ENCODE results near the gene VENTX.
"Not testable (repeated sequence)": the region's sequence is repeated elsewhere in the genome, so short reads cannot be mapped to it uniquely, and the experiment has no call there.

Gene VENTX

DNA sequence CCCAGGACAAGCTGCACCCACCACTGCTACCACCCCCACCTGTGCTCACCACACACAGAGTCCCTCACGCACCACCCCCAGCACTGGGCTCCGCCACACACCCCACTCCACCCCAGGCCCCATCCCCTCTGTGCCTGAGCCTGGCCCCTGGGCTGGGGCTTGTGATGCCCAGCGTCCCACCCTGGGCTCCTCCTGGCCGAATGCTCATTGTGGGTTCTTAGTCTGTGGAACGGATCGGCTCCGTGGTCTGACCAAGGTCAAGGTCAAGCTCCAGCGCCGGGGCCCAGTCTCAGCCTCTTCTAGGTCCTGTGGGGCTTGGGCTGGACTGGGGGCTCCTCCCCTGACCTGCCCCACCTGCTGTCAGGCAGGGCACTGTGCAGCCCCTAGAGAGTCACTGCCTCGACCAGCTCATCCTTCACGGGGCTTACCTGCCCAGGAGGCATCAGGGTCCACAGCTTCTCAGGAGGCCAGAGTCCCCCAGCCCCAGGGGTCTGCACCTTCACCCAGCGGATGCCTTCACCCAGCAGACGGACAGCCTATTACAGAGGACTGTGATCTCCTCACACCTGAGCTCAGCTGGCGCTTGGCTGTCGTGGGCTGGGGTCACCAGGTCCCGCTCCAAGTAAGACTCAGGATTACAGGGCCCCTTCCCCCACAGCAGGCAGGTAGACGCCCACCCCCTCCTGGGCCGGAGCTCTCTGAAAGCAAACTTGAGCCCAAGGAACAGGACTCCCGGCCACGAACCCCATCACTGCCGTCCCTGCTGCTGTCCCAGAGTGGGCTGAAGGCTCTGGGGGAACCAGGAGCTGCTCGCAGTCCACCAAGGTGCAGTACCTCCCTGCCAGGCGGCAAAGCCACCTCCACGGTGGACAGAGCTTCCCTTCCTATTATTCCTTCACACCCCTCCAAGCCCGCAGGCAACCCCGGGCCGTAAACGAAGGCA, 22.9 kb upstream of the VENTX start:
- DNase-seq (ENCODE audit: low read depth in 1 of 2, low spot score in 1 of 2), result no peak

GRCh38 chr10:133215586-133215985, 22.1 kb upstream of the VENTX start:
- no peak for DNase-seq (ENCODE audit: low read depth in 1 of 2, low spot score in 1 of 2)

- no peak for DNase-seq (ENCODE audit: low read depth in 1 of 2, low spot score in 1 of 2)
These were observed 20.9 kb upstream of the VENTX start for GRCh38 chr10:133216776-133217175.

GRCh38 chr10:133217800-133218589, 19.7 kb upstream of the VENTX start:
- DNase-seq (ENCODE audit: low read depth in 1 of 2, low spot score in 1 of 2), result no peak

DNA sequence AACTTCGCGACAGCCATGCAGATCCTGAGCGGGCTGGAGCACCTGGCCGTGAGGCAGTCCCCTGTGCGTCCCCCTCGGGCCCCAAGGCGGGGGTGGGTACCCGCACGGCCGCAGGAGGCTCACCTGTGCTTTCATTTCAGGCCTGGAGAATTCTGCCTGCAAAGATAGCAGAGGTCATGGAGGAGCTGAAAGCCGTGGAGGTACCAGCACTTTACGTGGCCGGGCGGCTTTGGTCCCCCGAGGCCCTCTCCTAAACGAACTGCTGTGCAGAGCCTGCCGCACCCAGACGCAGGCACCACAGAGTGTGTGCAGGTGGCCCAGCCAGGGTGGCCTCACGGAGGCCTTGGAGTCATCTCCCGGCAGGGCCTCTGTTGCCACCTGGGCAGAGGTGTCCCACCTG, 18.8 kb upstream of the VENTX start:
- DNase-seq (ENCODE audit: low read depth in 1 of 2, low spot score in 1 of 2), result no peak

DNA sequence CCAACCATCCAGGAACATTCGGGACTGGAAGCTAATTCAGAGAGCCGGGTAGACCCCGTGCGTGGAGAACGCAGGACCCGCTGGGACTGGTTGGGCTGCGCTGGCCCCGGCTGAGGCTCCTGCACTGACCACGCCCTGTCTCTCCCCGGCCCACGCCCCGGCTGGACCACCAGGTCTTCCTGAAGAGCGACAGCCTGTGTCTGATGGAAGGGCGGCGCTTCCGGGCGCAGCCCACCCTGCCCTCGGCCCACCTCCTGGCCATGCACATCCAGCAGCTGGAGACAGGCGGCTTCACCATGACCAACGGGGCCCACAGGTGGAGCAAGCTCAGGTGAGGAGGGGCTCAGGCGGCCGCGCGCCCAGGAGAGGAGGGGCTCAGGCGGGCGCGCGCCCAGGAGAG, 17.9 kb upstream of the VENTX start:
- no peak for DNase-seq (ENCODE audit: low read depth in 1 of 2, low spot score in 1 of 2)

DNA sequence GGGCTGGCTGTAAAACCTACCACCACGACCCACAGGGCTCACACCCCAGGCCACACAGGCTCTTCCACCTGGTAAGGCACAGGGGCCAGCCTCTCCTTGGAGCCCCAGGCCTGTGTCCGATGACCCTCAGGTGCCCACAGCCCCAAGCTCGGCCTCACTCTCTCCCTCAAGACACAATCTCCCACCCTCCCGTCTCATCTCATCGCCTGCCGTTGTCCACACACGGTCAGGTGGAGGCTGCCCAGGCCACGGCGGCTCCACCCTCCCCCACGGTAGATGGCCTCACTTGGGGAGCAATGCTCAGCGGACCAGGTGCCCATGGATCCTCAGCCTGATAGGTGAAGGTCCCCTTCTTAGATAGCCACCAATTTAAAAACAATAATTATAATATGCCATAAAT, 16.3 kb upstream of the VENTX start:
- DNase-seq (ENCODE audit: low read depth in 1 of 2, low spot score in 1 of 2), result no peak

GRCh38 chr10:133221756-133222155, 15.9 kb upstream of the VENTX start:
- DNase-seq (ENCODE audit: low read depth in 1 of 2, low spot score in 1 of 2), result not testable (repeated sequence)

DNA sequence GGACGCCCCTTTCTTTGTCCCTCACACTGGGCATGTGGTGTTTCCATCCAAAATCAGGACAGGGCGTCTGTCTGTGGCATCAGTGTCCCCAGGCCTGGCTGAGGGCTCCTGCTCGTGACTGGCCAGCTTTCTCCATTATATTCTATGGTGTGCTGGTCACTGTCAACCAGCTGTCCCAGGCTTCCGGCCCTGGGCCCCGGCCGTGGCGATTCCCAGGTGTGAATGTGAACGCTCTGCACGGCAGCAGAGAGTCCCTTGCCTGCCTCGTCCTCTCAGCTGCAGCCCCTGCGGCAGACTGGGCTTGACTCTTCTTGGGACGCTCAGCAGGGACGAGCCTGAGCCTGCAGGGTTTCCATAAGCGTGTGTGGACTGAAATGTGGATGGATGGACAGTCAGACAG, 13.6 kb upstream of the VENTX start:
- DNase-seq (ENCODE audit: low read depth in 1 of 2, low spot score in 1 of 2), result no peak

DNA sequence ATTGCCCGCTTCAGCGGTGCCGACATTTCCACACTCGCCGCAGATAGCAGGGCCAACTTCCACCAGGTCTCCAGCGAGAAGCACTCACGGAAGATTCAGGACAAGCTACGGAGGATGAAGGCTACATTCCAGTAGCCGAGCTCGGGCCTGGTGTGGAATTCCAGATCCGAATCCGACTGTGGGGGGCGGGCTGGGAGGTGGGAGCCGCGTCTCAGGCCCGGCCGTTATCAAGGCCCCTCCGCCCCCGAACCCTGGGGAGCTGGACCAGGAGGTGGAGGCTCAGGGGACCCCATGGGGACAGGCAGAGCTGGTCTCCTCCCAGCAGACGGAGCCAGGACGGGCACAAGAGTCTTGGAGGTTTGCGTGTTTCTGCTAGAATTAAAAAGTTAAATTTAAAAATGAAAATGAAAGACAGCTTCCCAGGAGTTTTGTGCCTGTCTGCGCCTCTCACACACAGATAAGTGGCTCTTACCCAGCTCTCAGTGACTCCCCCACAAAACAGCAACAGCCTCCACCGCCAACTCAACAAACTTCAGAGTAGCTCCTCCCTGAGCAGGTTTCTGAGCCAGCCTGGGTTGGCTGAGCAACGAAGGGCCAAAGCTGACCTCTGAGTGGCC, 12.8 kb upstream of the VENTX start:
- DNase-seq (ENCODE audit: low read depth in 1 of 2, low spot score in 1 of 2), result no peak

DNA sequence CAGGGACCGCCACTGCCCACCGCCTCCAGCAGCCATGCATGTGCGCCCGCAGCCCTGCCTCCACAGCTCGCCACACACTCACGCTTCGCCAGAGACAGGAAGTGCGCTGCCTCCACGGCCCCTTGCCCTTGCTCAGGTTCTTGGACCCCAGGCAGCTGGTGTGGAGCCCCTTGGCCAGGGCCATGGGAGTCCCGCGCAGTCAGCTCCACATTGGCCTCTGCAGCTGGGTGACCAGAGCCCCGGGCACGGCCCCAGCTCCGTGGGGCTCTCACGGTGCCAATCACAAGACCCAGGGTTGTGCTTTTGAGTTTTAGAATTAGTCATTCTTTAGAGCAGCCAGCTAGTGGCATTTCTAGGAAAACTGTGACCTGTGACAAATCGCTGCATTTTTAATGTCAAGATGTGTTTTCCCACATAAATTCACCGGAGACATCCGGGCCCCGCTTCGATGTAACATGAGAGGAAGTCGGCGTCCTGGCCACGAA, 11.9 kb upstream of the VENTX start:
- no peak for DNase-seq (ENCODE audit: low read depth in 1 of 2, low spot score in 1 of 2)

- DNase-seq (ENCODE audit: low read depth in 1 of 2, low spot score in 1 of 2), result no peak
These were observed 11.3 kb upstream of the VENTX start for GRCh38 chr10:133226251-133226808.

- no peak for DNase-seq (ENCODE audit: low read depth in 1 of 2, low spot score in 1 of 2)
These were observed 10.4 kb upstream of the VENTX start for GRCh38 chr10:133227256-133227655.

DNA sequence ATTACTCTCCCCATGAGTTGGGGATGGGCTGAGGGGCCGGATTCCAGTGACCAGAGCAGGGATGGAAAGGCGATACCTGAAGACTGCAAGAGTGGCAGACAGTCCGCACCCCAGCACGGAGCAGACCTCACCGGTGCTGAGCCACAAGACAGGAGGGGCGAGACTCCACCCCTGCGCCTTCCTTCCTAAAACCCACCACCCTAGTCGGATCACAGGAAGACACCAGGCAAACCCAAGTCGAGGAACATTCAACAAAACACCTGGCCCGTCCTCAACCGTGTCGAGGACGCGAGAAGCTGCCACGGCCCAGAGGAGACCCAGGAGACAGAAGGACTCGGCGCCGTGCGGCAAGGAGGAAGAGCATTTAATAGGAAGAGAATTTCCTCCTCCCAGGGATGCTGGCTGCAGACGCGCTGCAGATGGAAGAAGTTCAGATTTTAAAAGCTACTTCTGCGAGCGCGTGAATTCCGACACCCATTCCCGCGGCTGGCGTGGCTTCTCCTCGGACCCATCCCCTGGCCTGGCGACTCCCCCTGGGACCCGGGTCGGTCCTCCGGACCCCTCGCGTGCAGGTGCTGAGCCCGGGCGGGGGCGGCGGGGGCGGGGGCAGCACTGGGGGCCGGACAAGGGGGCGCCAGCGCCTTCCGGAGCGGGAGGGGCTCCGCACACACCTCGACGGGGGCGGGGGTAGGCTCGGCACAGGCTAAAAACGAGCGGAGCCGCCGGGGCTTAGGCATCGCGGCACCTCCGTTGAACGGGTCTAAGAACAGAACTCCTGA, 8.2 kb upstream of the VENTX start:
- DNase-seq (ENCODE audit: low read depth in 1 of 2, low spot score in 1 of 2), result no peak

DNA sequence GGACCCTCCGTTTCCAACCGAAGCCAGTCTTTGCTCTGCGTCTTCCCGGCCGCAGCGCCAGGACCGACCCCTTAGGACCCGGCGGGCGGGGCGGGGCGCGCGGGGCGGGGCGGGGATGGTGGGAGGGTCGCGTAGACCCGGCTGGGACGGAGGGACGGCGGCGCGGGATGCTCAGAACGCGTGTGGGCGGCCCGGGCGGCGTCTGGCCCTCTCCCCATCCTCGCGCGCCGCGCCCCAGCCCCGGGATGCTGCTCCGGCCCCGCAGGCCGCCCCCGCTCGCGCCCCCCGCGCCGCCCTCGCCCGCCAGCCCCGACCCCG, 7.7 kb upstream of the VENTX start, which contains the start of gene UTF1:
TSS of gene UTF1 (plus strand) at position 174 of the 318 bp plus-strand sequence. CDS start at position 246, 72 bp downstream.
- no peak for DNase-seq (ENCODE audit: low read depth in 1 of 2, low spot score in 1 of 2)

DNA sequence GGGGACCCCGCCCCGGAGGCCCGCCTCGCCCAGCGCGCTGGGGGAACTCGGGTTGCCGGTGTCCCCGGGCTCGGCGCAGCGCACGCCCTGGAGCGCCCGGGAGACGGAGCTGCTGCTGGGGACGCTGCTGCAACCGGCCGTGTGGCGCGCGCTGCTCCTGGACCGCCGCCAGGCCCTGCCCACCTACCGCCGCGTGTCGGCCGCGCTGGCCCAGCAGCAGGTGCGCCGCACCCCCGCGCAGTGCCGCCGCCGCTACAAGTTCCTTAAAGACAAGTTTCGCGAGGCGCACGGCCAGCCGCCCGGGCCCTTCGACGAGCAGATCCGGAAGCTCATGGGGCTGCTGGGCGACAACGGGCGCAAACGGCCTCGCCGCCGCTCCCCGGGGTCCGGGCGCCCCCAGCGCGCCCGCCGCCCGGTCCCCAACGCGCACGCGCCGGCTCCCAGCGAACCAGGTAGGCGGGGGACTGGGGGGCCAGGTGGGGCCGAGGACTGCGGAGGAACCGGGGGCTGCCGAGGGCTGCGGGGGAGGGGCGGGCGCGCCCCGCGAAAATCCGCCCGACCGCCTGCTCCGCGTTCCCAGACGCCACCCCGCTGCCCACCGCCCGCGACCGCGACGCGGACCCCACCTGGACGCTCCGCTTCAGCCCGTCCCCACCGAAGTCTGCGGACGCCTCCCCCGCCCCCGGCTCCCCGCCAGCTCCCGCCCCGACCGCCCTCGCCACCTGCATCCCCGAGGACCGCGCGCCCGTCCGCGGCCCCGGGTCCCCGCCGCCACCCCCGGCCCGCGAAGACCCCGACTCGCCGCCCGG, 7.1 kb upstream of the VENTX start:
- no peak for DNase-seq (ENCODE audit: low read depth in 1 of 2, low spot score in 1 of 2)

DNA sequence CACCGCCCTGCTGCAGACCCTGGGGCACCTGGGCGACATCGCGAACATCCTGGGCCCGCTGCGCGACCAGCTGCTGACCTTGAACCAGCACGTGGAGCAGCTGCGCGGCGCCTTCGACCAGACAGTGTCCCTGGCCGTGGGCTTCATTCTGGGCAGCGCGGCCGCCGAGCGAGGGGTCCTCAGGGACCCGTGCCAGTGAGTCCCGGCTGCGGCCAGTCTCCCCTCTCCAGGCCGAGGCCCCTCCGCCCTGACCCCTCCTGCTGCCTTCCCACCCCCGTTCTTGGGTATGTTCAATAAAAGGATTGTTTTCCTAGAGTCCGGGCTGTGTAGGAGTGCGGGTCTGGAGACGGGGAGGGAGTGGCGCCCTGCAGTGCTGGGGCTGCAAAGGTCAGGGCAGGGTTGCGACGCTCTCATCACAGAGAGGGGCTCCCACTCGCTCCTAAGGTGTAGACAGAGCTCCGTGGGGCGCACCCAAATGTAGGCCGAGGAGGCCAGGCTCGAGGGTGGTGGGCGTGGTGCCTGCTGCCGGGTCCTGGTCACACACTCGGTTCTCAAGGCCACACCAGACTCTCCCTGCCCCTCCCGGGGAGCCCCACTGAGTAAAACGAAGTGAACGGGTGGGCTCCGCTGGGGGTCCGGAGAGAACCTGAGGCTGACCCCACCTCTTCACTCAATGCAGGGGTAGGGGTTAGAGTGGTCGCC, 6.3 kb upstream of the VENTX start:
- DNase-seq (ENCODE audit: low read depth in 1 of 2, low spot score in 1 of 2), result no peak

GRCh38 chr10:133231946-133232574, 5.6 kb upstream of the VENTX start:
- no peak for DNase-seq (ENCODE audit: low read depth in 1 of 2, low spot score in 1 of 2)

GRCh38 chr10:133234796-133235195, 2.9 kb upstream of the VENTX start:
- DNase-seq (ENCODE audit: low read depth in 1 of 2, low spot score in 1 of 2), result not testable (repeated sequence)

Data from activated CD4-positive, alpha-beta T cell treated with anti-CD3 and anti-CD28 coated beads, Interleukin-2, amount 50 U/mL, for 24 hours (primary cell).